ENCODE data around the gene SSR3.
A peak's percentile ranks its signal among the peaks of the same experiment; 100 is the strongest.
"Not testable (repeated sequence)": the region's sequence is repeated elsewhere in the genome, so short reads cannot be mapped to it uniquely, and the experiment has no call there.

The SSR3 gene

DNA sequence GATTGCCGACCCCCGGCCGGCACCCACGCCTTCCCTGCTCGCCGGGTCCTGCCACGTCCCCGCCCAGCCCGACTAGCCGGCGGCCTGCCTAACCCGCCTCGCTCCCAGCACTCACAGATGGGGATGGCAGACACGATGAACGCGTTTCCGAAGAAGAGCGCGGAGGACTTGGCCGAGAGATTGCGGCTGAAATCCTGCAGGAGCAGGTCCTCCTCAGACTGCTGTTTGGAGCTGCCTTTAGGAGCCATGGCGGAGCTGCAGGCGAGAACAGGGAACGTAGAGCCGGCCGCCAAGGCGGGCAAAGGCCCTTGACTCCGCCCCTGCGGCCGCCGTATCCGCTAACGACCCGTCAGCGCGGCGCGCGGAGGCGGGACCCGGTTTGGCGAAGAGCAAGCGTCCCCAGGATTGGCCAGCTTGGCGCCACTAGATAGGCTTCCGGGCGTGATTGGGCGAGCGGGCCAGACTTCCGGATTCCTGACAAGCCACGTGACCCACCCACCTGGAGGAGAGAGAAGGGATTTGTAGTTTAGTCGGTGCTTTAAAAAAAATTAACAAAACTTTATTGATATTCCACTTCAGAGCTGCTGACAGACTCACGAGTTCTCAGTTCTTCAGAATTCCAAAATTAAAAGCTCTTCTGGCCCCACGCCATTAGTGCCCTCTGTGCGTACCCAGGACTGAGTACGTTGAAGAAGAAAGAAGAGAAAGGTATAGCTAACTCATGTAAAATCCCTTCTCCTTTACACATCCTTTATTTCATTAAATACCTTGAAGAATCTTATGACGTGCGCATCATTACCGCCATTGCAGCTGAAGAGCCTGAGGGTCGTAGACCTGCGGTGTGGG lies at the start of gene SSR3:
TSS of gene SSR3 (minus strand) at position 276 of the 846 bp plus-strand sequence. CDS start at position 248, 28 bp downstream.
- DNase-seq: peak; percentile 99

DNA sequence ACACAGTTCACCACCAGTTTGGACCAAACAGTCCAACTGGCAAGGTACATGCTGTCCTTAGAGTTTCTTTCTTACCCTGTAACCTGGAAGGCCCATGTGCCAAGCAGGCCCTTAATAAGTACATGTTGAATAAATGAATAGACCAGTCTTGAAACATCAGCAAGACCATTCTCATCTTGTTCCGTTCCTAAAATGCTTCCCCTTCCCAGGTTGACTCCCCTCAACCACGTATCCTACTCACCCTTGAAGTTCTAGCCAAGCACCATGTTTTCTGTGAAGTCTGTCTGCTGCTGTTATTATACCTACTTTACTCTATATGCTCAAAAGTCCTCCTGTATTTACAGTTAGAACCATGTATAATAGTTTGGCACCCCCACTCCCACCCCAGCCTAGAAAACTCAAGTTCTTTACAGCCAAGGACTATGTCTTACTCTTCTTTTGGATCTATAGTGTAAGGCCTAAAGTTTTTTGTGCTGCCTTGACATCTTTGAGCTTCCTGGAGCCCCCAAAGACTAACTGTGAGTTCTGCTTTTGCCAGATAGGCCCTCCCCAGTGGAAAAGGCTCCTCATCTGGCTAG lies 49.2 kb upstream of the SSR3 start:
- no peak for DNase-seq

DNA sequence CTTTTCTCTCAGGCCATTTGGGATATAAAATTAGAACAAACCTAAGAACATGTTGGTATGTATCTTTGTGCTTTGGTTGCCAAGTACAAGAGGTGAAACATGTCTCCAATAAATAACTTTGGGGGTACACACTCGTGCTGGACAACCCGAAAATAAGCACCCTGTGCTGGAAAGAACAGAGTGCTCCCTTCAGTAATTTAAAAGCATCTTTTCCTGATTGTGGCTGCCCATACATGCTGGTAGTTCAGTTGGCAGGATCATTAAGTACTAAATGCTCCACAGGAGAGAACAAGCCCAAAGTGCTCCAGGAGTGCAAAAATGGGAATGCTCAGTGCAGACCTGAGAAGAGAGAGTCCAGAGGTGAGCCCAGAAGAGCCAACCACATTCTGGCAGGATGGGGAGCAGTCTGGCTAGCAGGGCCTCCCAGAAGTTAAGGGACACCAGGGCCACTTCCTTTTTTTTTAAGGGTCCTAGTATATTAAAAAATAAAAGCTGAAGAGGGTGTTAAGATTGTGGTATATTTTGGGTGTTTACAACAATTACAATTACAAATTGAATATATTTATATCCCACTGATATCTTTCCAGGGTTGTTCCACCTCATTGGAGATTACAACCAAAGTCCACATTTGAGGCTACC lies 48.6 kb upstream of the SSR3 start:
- DNase-seq: no peak

DNA sequence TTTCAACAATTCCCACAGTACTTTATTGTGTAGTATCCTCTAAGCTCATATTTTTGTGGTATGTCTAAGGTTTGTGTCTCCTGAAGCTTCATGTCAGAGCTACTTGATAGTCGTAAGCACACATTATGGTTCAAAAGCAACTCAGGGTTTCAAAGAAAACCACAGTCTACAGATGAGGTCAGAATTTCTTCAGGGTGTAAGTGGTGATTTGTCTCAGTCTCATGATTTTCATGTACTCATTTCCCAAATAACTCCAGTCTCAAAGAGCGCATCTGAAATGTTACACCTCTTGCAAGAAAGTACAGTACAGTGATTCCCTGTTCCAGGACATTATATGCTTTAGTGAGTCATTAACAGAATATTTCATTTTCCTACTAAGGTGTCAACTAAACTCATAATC lies 47.5 kb upstream of the SSR3 start:
- no peak for DNase-seq

DNA sequence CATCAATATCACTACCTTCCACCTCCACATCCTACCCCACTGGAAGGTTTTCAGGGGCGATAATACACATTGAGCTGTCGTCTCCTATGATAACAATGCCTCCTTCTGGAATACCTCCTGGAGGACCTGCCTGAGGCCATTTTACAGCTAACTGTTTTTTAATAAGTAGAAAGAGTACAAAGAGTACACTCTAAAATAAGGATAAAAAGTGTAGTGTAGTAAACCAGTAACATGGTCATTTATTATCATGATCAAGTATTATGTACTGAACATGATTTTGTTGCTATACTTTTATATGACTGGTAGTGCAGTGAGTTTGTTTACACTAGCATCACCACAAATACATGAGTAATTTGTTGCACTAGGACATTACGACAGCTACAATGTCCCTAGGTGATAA lies 46.6 kb upstream of the SSR3 start:
- no peak for DNase-seq

DNA sequence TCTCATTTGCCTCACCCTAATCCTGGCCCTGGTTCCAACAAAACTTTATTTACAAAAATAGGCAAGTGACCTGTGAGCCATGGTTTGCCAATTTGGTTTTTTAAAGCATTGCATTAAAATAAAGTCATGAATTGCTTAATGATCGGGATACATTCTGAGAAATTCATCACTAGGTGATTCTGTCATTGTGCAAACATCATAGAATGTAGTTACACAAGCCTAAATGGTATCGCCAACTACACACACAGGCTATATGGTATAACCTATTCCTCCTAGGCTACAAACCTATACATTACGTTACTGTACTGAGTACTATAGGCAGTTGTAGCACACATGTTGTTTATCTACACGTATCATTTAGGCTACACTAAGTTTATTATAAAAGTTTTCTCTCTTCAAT lies 45.9 kb upstream of the SSR3 start:
- DNase-seq: no peak

DNA sequence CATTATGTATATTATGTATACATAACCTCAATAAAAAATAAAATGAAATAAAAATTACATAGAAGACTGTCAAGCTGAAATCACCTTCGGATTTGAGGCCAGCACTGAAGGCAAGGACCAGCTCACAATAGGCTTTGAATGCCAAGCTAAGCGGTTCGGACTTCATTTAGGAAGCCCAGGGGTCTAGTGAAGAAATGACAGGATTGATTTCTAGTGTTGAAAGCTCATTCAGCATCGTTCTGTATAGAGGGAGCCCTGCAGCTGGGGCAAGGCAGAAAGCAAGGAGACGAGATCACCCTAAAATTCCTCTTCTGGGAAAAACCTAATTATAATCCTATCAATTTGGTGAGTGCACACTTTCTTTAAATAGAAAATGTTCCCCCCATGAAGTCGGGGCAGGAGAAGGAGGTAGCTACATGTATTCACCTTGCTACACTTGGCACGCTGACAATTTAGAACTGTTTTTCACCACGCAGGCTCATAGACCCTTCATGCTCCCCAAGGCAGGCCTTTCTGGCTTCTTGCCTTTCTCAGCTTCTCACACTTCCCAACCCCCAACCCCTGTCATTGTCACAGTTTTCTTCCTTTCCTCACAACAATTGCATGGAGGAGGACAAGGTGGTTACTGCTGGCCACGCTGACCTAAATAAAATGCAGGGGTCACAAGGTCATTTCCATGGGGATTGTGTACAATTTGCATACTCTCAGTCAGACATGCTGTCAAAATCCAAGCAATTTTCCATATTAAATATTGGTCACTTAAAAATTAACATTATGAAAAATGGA lies 44.4 kb upstream of the SSR3 start:
- no peak for DNase-seq

DNA sequence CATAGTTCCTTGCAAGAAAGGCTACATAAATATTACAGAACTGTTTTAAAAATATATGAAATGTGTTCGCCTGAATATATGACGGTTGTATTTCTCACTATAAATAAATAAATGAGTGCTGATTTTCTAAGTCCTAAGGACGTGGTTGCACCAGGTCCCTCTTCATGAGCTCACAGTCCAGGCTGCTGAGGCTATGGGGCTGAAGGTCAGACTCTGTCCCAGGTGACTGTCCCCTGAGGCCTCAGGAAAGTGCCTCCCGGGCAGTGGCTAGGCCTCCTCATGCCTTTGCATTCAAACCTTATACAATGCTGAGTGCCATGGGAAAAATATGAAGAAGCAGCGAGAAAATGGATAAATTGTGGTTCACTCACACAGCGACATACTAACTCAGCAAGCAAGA lies 43.5 kb upstream of the SSR3 start:
- no peak for DNase-seq

DNA sequence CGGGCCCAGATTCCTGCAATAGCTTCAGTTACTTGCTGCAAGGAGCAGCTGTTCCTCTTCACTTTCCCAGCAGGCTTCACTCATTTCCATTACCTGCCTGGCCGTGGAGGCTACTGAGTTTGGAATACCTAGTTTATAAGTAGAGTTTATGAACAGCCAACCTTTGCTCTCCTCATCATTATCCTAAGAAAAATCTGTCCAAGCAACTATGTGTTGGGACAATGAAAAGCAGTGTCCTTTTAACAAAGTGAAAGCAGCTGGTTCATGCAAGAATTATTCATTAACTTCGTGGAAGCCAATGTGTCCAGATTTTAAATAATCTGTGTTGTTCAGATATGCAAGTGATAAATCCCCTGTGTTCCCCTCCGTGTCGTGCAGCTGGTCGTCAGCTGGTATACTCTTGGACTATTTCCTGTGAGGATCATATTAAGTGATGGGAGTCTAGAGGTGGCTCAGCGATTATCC lies 39.3 kb upstream of the SSR3 start:
- no peak for DNase-seq

DNA sequence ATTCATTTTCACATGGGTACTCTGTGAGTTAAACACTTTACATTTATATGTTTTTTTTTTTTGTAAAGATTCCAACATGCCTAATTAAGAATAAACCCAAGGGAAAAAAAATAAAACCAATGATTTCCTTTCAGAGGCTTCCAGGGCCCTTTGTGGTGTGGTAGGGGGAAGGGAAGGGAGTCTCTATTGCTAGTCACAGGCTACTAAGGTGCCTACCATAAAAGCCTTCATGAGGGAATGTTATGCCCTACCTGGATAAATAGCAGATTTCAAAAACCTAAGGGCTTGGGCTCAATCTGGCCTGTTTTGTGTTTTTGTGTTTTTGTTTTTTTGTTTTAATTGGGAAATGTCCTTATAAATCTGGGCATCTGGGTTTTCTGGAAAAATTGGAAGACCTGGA lies 38.9 kb upstream of the SSR3 start:
- no peak for DNase-seq

DNA sequence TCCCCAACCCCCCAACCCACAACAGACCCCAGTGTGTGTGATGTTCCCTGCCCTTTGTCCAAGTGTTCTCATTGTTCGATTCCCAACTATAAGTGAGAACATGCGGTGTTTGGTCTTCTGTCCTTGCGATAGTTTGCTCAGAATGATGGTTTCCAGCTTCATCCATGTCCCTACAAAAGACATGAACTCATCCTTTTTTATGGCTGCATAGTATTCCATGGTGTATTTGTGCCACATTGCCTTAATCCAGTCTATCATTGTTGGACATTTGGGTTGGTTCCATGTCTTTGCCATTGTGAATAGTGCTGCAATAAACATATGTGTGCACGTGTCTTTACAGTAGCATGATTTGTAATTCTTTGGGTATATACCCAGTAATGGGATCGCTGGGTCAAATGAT lies 34.9 kb upstream of the SSR3 start:
- not testable (repeated sequence) for DNase-seq

DNA sequence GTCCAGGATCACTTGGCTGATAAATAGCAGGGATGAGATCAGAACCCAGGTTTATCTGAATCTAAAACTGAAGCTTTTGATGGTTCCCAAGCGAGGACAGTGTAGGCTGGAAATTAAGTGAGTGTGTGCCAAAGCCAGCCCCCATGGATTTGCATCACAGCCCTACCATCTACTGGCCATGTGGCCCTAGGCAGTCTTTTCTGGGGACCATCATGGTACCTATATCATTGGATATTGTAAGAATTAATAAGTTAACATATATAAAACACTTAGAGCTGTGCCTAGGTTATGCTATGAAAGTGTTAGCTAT lies 32.8 kb upstream of the SSR3 start:
- DNase-seq: no peak

DNA sequence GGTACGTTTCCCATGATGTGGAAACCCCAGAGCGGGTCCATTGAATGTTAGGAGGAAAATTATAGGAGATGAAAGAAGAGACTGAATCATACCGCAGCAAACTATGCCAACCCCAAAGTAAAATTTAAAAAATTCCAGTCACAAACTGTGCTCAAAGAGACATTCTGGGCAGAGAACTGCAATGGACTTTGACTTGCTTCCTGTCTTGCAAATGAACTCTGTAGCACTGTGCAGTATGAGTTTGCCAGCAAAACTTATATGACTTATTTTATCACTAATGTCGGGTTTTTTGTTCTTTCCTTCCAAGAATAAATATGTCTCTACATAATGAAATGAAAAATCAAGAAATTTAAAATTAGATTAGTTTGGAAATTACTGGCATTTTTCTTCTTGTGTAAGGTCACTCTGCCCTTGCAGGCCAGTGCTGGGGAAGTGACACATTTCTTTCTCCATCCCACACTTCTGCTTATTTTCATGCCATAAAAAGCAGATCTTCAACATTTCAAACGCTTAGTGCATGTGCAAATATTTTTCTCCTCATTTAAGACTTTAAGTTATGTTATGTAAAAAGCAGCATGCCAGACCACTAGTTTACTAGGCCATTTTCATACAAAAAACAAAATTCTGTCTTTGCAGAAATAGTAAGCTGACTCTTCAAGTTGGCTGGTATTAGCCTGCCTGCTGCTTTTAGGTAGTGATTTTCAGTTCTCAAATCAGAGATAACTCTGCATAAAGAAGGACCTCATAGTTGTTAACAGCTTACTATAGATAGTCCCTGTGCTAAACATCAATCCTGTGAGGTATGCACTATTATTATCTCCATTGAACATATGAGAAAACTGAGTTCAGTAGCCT lies 32.2 kb upstream of the SSR3 start:
- DNase-seq: no peak

DNA sequence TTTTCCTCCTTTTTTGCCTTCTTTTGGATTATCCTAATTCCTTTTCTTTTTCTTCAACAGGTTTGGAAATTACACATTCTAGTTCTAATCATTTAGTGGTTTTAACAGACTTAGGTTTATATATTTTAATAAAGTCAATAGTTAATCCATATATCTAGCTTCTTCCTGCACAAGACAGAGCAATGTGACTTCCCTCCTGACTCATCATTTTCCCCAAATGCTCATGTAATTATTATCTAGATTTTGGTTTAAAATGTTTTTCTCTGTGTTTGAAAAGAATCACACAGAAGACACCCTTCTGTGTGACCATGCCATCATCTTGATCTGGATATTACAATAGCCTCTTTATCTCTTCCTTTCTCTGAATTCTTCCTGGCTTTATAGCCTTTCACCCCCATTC lies 28.6 kb upstream of the SSR3 start:
- no peak for DNase-seq

DNA sequence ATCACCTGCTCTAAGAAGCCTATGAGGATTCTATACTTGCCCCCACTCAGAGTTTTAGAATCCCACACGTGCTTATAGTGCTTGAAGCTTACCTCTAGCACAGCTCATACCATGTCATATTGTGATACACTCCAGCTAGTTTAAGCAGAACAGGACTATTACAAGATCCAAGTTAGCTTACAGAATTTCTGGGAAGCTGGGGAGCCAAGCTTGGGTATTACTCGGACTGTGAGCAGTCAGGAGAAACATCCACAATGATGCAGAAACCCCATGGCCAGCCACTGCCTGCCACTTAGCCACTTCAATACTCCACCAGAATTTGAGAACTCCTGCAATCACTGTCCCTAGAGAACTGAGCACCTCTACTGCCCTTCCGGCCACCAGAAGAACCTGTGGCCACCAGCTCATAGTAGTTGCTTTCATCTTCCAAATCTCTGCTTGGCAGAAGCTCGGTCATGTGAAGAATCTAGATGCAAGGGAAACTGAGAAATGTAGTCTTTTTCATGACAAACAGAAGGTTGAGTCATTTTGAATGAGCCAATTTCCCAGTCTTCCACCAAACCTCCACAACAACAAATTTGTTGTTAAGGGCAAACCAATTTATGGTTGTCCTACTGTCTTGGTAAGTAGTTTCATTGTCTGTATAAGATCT lies 27.7 kb upstream of the SSR3 start:
- DNase-seq: no peak

DNA sequence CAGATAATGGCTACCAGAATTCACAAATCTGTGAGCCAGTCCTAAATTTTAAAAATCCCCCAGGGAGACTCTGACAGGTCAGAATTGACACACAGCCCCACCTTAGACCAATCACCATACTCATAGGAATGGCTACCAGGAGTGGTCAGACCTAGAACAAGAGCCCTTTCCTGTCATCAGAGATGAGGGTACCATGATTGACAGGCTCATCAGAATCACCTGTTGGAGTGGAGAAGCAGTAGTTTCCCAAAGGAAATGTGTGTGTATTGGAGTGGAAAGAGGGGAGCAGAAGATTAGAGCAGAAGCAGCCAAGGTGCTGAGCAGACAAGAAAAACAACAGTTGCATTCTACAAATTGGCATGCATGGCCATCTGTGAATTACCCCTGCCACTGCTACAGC lies 27.0 kb upstream of the SSR3 start:
- no peak for DNase-seq

DNA sequence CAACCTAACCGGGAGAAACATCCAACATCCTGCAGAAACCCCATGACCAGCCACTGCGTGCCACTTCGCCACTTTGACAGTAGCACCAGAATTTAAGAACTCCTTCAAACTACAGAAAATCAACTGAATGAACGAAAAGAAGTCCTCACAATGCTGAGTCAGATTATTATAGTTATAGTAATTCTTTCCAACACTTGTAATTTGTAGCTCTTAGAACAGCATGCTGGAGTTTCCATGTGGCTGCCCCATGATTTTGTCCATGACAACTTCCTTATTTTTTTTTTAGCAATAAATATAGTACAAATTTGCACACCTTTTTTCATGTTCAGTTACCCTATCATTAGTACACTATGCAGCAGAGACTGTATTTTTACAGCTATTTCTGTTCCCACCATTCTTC lies 26.1 kb upstream of the SSR3 start:
- no peak for DNase-seq

DNA sequence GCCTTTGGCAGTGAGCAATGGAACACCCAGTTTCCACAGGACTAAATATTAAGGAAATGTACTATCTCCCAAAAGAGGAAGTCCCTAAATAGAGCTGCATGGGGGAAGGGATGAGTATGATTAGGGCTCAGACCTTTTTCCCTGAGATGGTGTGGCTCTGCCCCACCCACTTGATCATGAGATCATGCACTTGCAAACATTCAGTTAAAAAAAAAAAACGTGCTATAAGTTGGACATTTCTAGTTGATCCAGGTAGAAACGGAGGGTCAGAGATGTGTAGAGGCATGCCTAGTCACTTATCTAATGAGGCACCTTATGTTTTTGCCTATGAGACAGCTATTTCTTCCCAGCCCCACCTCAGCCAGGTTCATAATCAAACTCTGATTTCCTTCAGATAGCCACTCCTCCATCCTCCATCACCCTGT lies 24.5 kb upstream of the SSR3 start:
- DNase-seq: no peak

DNA sequence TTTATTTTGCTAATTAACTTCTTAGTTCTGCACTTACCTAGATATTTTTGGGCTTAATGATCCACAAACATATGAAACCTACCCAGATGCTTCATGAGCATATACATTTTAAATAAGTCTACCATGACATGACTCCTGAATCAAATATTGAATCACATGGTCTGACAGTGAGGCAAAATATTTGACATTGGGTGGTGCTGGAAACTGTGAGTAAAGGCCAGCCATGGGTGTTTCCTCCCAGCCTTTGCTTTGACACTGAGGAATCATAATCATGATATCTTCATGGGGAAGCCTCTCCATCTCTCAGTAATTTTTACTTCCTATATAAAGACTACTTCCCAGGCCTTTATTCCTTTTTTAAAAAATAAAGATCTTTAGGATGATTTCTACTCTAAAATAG lies 22.8 kb upstream of the SSR3 start:
- no peak for DNase-seq

DNA sequence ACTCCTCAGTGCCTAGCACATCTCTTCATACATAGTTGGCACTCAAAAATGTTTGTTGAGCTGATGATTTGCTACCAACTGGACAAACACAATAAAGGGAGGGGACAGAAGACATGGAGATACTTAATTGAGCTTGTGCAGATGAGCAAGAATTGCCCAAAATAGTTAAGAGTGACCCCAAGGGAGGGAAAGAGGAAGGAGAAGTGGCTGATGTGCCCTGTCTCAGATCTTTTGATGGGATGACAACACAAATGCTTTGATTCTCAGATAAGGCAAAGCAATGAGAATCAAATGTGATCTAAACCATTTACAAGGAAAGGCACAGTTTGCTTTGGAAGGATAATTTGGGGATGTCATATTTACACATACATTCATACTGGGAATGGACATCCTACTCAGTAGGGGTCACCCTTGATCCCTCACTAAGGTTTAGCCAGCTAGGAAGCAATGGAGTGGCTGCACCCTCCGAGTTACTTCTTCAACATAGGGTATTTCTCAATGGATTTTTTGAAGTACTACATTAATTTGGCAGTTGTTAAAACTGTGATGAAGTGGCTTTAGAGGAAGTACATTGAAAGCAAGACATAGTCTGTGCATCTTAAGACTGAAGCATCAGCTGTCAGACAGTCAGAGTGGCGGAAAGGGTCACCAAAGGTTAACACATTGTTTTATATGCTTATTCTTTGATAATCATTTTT lies 21.9 kb upstream of the SSR3 start:
- no peak for DNase-seq

DNA sequence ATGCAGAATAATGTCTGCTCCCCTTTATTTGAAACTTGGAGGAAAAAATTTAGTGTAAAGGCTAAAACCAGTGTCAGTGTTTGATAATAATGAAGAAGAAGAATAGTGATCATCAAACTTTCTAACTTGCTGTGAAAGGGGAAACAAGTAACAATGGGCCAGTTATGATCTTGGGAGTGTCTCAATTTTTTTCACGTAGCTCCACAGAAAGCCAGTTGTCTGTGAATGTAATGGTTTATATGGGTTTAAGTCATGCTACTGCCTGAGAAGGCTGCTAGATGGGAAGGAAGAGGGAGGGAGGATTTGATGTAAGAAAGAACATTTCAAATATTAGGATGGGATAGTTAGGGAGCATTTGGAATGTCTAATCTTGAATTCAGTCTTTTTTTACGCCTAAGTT lies 21.1 kb upstream of the SSR3 start:
- DNase-seq: no peak
